H1 (cell line): ENCODE measurements around the gene PCSK1N. TPM values are rescaled to one million over a fixed set of nuclear protein-coding genes. Genes with fewer than 3 reads are reported as not detected.

Experiments
- CTCF ChIA-PET: fragments of 300-600 bp; sonication (Branson Sonifier 250); formaldehyde crosslinking; loops from one replicate; lab custom pipeline; 2021; ENCODE audit not compliant: partially characterized antibody; lab: Charles Lee
- POLR2A ChIA-PET: fragments of 300-600 bp; sonication (Branson Sonifier 250); formaldehyde crosslinking; loops from one replicate; lab custom pipeline; 2021; ENCODE audit warnings: inconsistent platforms; ENCODE audit not compliant: partially characterized antibody; lab: Charles Lee
- DNase-seq, 2 experiments: peaks; one replicate each; pipeline versions ENCODE4 v3.0.0 to v3.0.0-alpha.2; 2010 to 2022; ENCODE audit warnings: low spot score in 2 of 2, low read depth in 1 of 2, mixed read lengths in 1 of 2
- FAIRE-seq: peaks from 2 replicates; lab custom pipeline; 2011; peaks lifted over from hg19 to GRCh38; lab: Jason Lieb, UNC
- H2AFZ ChIP-seq: 2 replicates; pipeline ENCODE4 v1.8.1; 2012; ENCODE audit warnings: low read length, inconsistent platforms
- H2AK5ac ChIP-seq: 2 replicates; pipeline ENCODE4 v1.6.1; 2013; ENCODE audit warnings: low read depth, low read length
- H2BK120ac ChIP-seq: replicated peaks from 2 replicates; pipeline ENCODE3; 2013; ENCODE audit warnings: low read depth, low read length, inconsistent platforms
- H2BK12ac ChIP-seq: 2 replicates; pipeline ENCODE4 v1.6.1; 2013; ENCODE audit warnings: low read depth, low read length
- H2BK15ac ChIP-seq: 2 replicates; pipeline ENCODE4 v1.6.1; 2013; ENCODE audit warnings: low read length
- H2BK20ac ChIP-seq: 2 replicates; pipeline ENCODE4 v1.6.1; 2013; ENCODE audit warnings: low read length
- H2BK5ac ChIP-seq: 2 replicates; pipeline ENCODE4 v1.6.1; 2013; ENCODE audit warnings: low read depth, low read length
- H3K14ac ChIP-seq: 2 replicates; pipeline ENCODE4 v1.6.1; 2013; ENCODE audit warnings: inconsistent platforms; ENCODE audit not compliant: insufficient read length
- H3K18ac ChIP-seq: 2 replicates; pipeline ENCODE4 v1.6.1; 2013; ENCODE audit warnings: low read length; ENCODE audit errors: extremely low read depth
- H3K23ac ChIP-seq: 2 replicates; pipeline ENCODE4 v1.6.1; 2013; ENCODE audit warnings: inconsistent platforms; ENCODE audit not compliant: insufficient read length
- H3K23me2 ChIP-seq: 2 replicates; pipeline ENCODE4 v1.6.1; 2013; ENCODE audit warnings: low read depth, low read length
- H3K27ac ChIP-seq: 2 replicates; pipeline ENCODE4 v1.6.1; 2011; ENCODE audit warnings: low read depth, low read length, inconsistent platforms
- H3K27me3 ChIP-seq, 4 experiments: replicated peaks in 1 of 4; 1 replicate in 1 of 4; 2 replicates in 3 of 4; pipeline versions ENCODE4 v1.6.1 to v1.8.1; 2011 to 2013; ENCODE audit warnings: low read length in 3 of 4, mild to moderate bottlenecking in 3 of 4, inconsistent platforms in 2 of 4, mixed read lengths in 2 of 4, moderate library complexity in 1 of 4; ENCODE audit not compliant: control insufficient read depth in 3 of 4, insufficient read depth in 3 of 4; ENCODE audit errors: extremely low read depth in 1 of 4
- H3K36me3 ChIP-seq, 4 experiments: 2 replicates each; pipeline versions ENCODE4 v1.6.1 to v1.8.1; 2011 to 2013; ENCODE audit warnings: mild to moderate bottlenecking in 4 of 4, low read length in 3 of 4, moderate library complexity in 2 of 4, control low read depth in 1 of 4, inconsistent platforms in 1 of 4; ENCODE audit not compliant: insufficient read depth in 4 of 4, control insufficient read depth in 2 of 4
- H3K4ac ChIP-seq: replicated peaks from 2 replicates; pipeline ENCODE3; 2013; ENCODE audit warnings: low read length, low read depth, mixed read lengths, inconsistent platforms; ENCODE audit not compliant: insufficient read length
- H3K4me1 ChIP-seq, 4 experiments: replicated peaks in 1 of 4; 1 replicate in 1 of 4; 2 replicates in 3 of 4; pipeline versions ENCODE4 v1.6.1 to v1.8.1; 2011 to 2013; ENCODE audit warnings: low read length in 3 of 4, inconsistent platforms in 2 of 4, mixed read lengths in 1 of 4; ENCODE audit not compliant: insufficient read depth in 4 of 4, control insufficient read depth in 3 of 4
- H3K4me2 ChIP-seq, 2 experiments: 2 replicates each; pipeline versions ENCODE4 v1.6.1 to v1.8.1; 2011 to 2013; ENCODE audit warnings: low read depth in 2 of 2, low read length in 2 of 2, control low read depth in 1 of 2, inconsistent platforms in 1 of 2, mild to moderate bottlenecking in 1 of 2; ENCODE audit not compliant: insufficient read depth in 1 of 2
- H3K4me3 ChIP-seq, 4 experiments: fragments of 200-600, 300-600 bp in 1 of 4; sonication (generic), shearing (Covaris generic), sonication (Bioruptor Twin) in 1 of 4; 2 replicates each; pipeline versions ENCODE4 v1.5.1 to v1.8.1; 2011 to 2016; ENCODE audit warnings: low read length in 4 of 4, low read depth in 3 of 4, control low read depth in 2 of 4, inconsistent platforms in 2 of 4, mild to moderate bottlenecking in 2 of 4, mixed read lengths in 1 of 4, moderate library complexity in 1 of 4; ENCODE audit not compliant: insufficient read depth in 2 of 4; ENCODE audit errors: extremely low read depth in 1 of 4
- H3K56ac ChIP-seq: replicated peaks from 2 replicates; pipeline ENCODE3; 2013; ENCODE audit warnings: low read depth, mild to moderate bottlenecking, mixed read lengths, low read length, inconsistent platforms; ENCODE audit not compliant: insufficient read length
- H3K79me1 ChIP-seq: 2 replicates; pipeline ENCODE4 v1.6.1; 2013; ENCODE audit warnings: low read depth, low read length, control low read depth
- H3K79me2 ChIP-seq, 2 experiments: 2 replicates each; pipeline versions ENCODE4 v1.6.1 to v1.8.1; 2012 to 2013; ENCODE audit warnings: low read length in 2 of 2, mild to moderate bottlenecking in 2 of 2, inconsistent platforms in 1 of 2; ENCODE audit not compliant: insufficient read depth in 2 of 2, control insufficient read depth in 1 of 2
- H3K9ac ChIP-seq, 4 experiments: replicated peaks in 1 of 4; 1 replicate in 1 of 4; 2 replicates in 3 of 4; pipeline versions ENCODE4 v1.6.1 to v1.8.1; 2011 to 2013; ENCODE audit warnings: low read depth in 3 of 4, low read length in 3 of 4, control low read depth in 2 of 4, mild to moderate bottlenecking in 2 of 4, moderate library complexity in 2 of 4, inconsistent platforms in 1 of 4; ENCODE audit errors: extremely low read depth in 1 of 4
- H3K9me3 ChIP-seq, 2 experiments: 2 replicates each; pipeline versions ENCODE4 v1.6.1 to v1.8.1; 2012 to 2013; ENCODE audit warnings: mild to moderate bottlenecking in 2 of 2, moderate library complexity in 2 of 2, control low read depth in 1 of 2, inconsistent platforms in 1 of 2, low read depth in 1 of 2, low read length in 1 of 2, mixed read lengths in 1 of 2; ENCODE audit not compliant: insufficient read depth in 2 of 2
- H4K20me1 ChIP-seq, 2 experiments: replicated peaks in 1 of 2; 2 replicates each; pipeline versions ENCODE3 to v1.8.1; 2011 to 2013; ENCODE audit warnings: inconsistent platforms in 2 of 2, low read length in 2 of 2, mild to moderate bottlenecking in 1 of 2; ENCODE audit not compliant: insufficient read depth in 2 of 2, control insufficient read depth in 1 of 2
- H4K5ac ChIP-seq: 2 replicates; pipeline ENCODE4 v1.6.1; 2013; ENCODE audit warnings: low read length, low read depth, mixed read lengths, inconsistent platforms; ENCODE audit not compliant: insufficient read length
- H4K8ac ChIP-seq: 2 replicates; pipeline ENCODE4 v1.8.0; 2013; ENCODE audit warnings: mild to moderate bottlenecking, moderate library complexity, low read length, inconsistent platforms; ENCODE audit not compliant: insufficient read depth; ENCODE audit errors: extremely low read depth
- H4K91ac ChIP-seq: replicated peaks from 2 replicates; pipeline ENCODE3; 2013; ENCODE audit warnings: low read length, mixed read lengths, inconsistent platforms; ENCODE audit not compliant: insufficient read length
- ASH2L ChIP-seq: fragments of 200-600, 300-600 bp; sonication (generic); IDR thresholded peaks from one replicate; pipeline ENCODE4 v1.7.1; 2017; ENCODE audit warnings: low read length
- CBX8 ChIP-seq: fragments of 300-800, 300-1000 bp; sonication (generic); IDR thresholded peaks from 2 replicates; pipeline ENCODE4 v1.7.1; 2016; ENCODE audit warnings: low read depth, low read length, borderline replicate concordance
- KDM4A ChIP-seq: IDR thresholded peaks from one replicate; pipeline ENCODE4 v1.7.1; 2012; ENCODE audit warnings: low read depth, mild to moderate bottlenecking, moderate library complexity, low read length, inconsistent platforms; ENCODE audit not compliant: severe bottlenecking
- NANOG ChIP-seq: IDR thresholded peaks from 2 replicates; pipeline ENCODE4 v1.6.1; 2011; ENCODE audit warnings: low read length, low read depth, mild to moderate bottlenecking, inconsistent platforms; ENCODE audit not compliant: insufficient read depth, poor library complexity, severe bottlenecking
- POLR2A ChIP-seq, 2 experiments: IDR thresholded peaks; 1 replicate in 1 of 2; 2 replicates in 1 of 2; pipeline ENCODE4 v1.6.1; 2011; ENCODE audit warnings: low read depth in 2 of 2, low read length in 2 of 2, mild to moderate bottlenecking in 2 of 2; ENCODE audit errors: control extremely low read depth in 1 of 2
- POU5F1 ChIP-seq: IDR thresholded peaks from 2 replicates; pipeline ENCODE4 v1.6.1; 2011; ENCODE audit warnings: low read depth, mild to moderate bottlenecking, low read length, moderate library complexity
- SRF ChIP-seq: IDR thresholded peaks from 2 replicates; pipeline ENCODE4 v1.6.1; 2011; ENCODE audit warnings: mild to moderate bottlenecking, low read depth, low read length, moderate library complexity
- SUZ12 ChIP-seq: fragments of 200-600 bp; sonication (generic); IDR thresholded peaks from 2 replicates; pipeline ENCODE4 v1.6.1; 2012; ENCODE audit warnings: mild to moderate bottlenecking, inconsistent platforms, low read length, moderate library complexity, mixed read lengths
- WGBS, 2 experiments: shearing (Covaris generic) in 1 of 2; methylation state at CpG; one replicate each; pipeline versions ENCODE4 v1.1.6 to v1.1.7; 2013 to 2015; ENCODE audit warnings: low lambda C conversion rate in 2 of 2, mixed read lengths in 2 of 2, inconsistent platforms in 1 of 2, low coverage in 1 of 2, missing lambda C conversion rate in 1 of 2; ENCODE audit not compliant: insufficient replicate concordance in 2 of 2, insufficient coverage in 1 of 2, insufficient read length in 1 of 2; ENCODE audit errors: extremely low coverage in 1 of 2, missing lambda C conversion rate in 1 of 2; 5-methylcytosine and 5-hydroxymethylcytosine counted together
- polyA plus RNA-seq, 7 experiments: library from polyadenylated mRNA; depleted of rRNA in 3 of 7; stranded (reverse) in 5 of 7; unstranded in 2 of 7; fragments of >200 nt in 5 of 7; fragments of 200-250 nt in 2 of 7; gene quantifications; 1 replicate in 5 of 7; 2 replicates in 1 of 7; 4 replicates in 1 of 7; pipeline versions ENCODE4 v1.2.1 to v1.2.3, GENCODE V29; 2011 to 2013; ENCODE audit warnings: missing spikeins in 2 of 7, mixed read lengths in 2 of 7
- total RNA-seq: library from RNA; stranded (reverse); fragmentation: NEBNext Ultra II Directional; extraction: Animal tissue kit (Norgen Biotek cat#: 25700); gene quantifications from 2 replicates; pipeline ENCODE4 v1.2.1, GENCODE V29; 2021

Gene PCSK1N
- total and polyA plus RNA-seq, 2 of the 8 experiments (the other 6 are each of a cell fraction or from before 2014, with no cell fraction given): 3.6 to 4.5 TPM

- no peak overlapping the region for H3K9ac ChIP-seq
- no peak overlapping the region for H4K91ac ChIP-seq
- no peak overlapping the region for H3K4ac ChIP-seq
- H2AK5ac ChIP-seq: no peak overlapping the region
- no peaks in the 10 kb centered on the region for H3K79me2 ChIP-seq
- no peak overlapping the region for H3K27ac ChIP-seq
- H3K9me3 ChIP-seq: no peaks in the 10 kb centered on the region
- H3K14ac ChIP-seq: no peak overlapping the region
- no peak overlapping the region for H4K5ac ChIP-seq
- peaks cover 11% of the 10 kb centered on the region; the same call in 1 of the 2 replicates for H3K23me2 ChIP-seq
- H2BK5ac ChIP-seq: no peak overlapping the region
- no peak overlapping the region for H2BK15ac ChIP-seq
- H2BK20ac ChIP-seq: no peak overlapping the region
- CTCF ChIA-PET: interaction anchor here (0.6 to 1.2 kb wide), 2 partner anchors 13 to 162 kb away, joined by 3 to 5 read pairs; no protein-coding TSS in a partner anchor
- H3K4me1 ChIP-seq: peaks cover 0 to 8% (median 4%) of the 10 kb centered on the region in 4 experiments; a peak in 4 of 7 replicates
- no peak overlapping the region for H3K4me3 ChIP-seq
- peaks cover 21 to 61% (median 48%) of the 10 kb centered on the region in 4 experiments for H3K27me3 ChIP-seq
- H3K4me2 ChIP-seq: peak overlapping the region in 1 of 2 experiments; percentile 85; a peak in 1 of 4 replicates
- H2BK120ac ChIP-seq: no peak overlapping the region
- no peak overlapping the region for H3K18ac ChIP-seq
- no peak overlapping the region for H2BK12ac ChIP-seq
- no peak for FAIRE-seq
- no peaks in the 10 kb centered on the region for H3K79me1 ChIP-seq
- no peak overlapping the region for H2AFZ ChIP-seq
- no peak overlapping the region for H3K56ac ChIP-seq
- DNase-seq: no peak
- WGBS, 2 experiments: 68% methylated on average over 9 of the region's 9 CpGs; no CpG with 5 or more reads in 1 of the 2 experiments
- H3K36me3 ChIP-seq: no peaks in the 10 kb centered on the region
- no peak overlapping the region for H3K23ac ChIP-seq
- peaks cover 0 to 3% of the 10 kb centered on the region in 2 experiments for H4K20me1 ChIP-seq
- no peak for TF ChIP-seq ASH2L
- TF ChIP-seq POLR2A (IDR thresholded peaks at IDR 0.05; ENCODE audit: control extremely low read depth in 1 of 2, low read depth in 2 of 2, low read length in 2 of 2): no peak
- TF ChIP-seq KDM4A: no peak
- no peak for TF ChIP-seq POU5F1
- TF ChIP-seq NANOG: no peak
- TF ChIP-seq SRF: no peak
- no peak for TF ChIP-seq SUZ12
- no peak for TF ChIP-seq CBX8
- POLR2A ChIA-PET: interaction anchor here (0.7 to 1.1 kb wide), 2 partner anchors 10 to 351 kb away, joined by 3 read pairs; no protein-coding TSS in a partner anchor
- H4K8ac ChIP-seq: no peak overlapping the region
Observed at GRCh38 chrX:48833542-48834138, 1.8 kb downstream of the PCSK1N start.
